Duodenal mucosa (tissue), 2 donors: ENCODE results near the gene ZNF484.
"Not testable (repeated sequence)": the region's sequence is repeated elsewhere in the genome, so short reads cannot be mapped to it uniquely, and the experiment has no call there.

Source experiments
- H3K27ac ChIP-seq: one replicate; pipeline ENCODE4 v1.7.0; 2013; ENCODE audit warnings: low read depth, low read length
- H3K27me3 ChIP-seq, 2 donors: one replicate each; pipeline ENCODE4 v1.7.0; 2013; ENCODE audit warnings: low read length in 2 of 2, control low read depth in 1 of 2; ENCODE audit not compliant: insufficient read depth in 2 of 2, control insufficient read depth in 1 of 2
- H3K36me3 ChIP-seq, 2 donors: one replicate each; pipeline ENCODE4 v1.7.0; 2013; ENCODE audit warnings: low read length in 2 of 2, control low read depth in 1 of 2; ENCODE audit not compliant: insufficient read depth in 2 of 2, control insufficient read depth in 1 of 2
- H3K4me1 ChIP-seq, 2 donors: one replicate each; pipeline ENCODE4 v1.7.0; 2013; ENCODE audit warnings: low read length in 2 of 2, control low read depth in 1 of 2; ENCODE audit not compliant: insufficient read depth in 2 of 2, control insufficient read depth in 1 of 2
- H3K4me3 ChIP-seq, 2 donors: one replicate each; pipeline ENCODE4 v1.7.0; 2013; ENCODE audit warnings: low read length in 2 of 2, low read depth in 1 of 2
- H3K9ac ChIP-seq, 2 donors: one replicate each; pipeline ENCODE4 v1.7.0; 2013; ENCODE audit warnings: low read length in 2 of 2, low read depth in 1 of 2
- H3K9me3 ChIP-seq, 2 donors: one replicate each; pipeline ENCODE4 v1.7.0; 2013; ENCODE audit warnings: low read length in 2 of 2, control low read depth in 1 of 2; ENCODE audit not compliant: control insufficient read depth in 1 of 2

Gene ZNF484

GRCh38 chr9:92892276-92892675 is 14.4 kb upstream of the ZNF484 start:
- not testable (repeated sequence) for H3K4me1 ChIP-seq, H3K36me3 ChIP-seq, H3K9me3 ChIP-seq, H3K4me3 ChIP-seq, H3K27ac ChIP-seq, H3K27me3 ChIP-seq, H3K9ac ChIP-seq

DNA sequence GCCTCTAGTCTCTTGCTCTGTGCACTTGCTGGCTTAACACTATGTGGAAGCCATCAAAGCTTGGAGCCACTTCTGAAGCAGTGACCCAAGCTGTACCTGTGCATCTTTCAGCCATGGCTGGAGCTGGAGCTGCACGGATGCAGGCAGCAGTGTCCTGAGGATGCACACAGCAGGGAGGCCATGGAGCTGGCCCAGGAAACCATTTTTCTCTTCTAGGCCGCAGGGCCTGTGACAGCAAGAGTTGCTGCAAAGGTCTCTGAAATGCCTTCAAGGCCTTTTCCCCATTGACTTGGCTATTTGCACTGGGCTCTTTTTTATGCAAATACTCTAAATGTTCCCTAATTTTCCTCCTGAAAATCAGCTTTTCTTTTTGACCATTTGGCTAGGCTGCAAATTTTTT is 12.9 kb upstream of the ZNF484 start:
- no peak overlapping the region for H3K27ac ChIP-seq
- H3K4me3 ChIP-seq: no peak overlapping the region
- no peaks in the 10 kb centered on the region for H3K27me3 ChIP-seq
- H3K36me3 ChIP-seq: no peaks in the 10 kb centered on the region
- H3K9ac ChIP-seq: no peak overlapping the region
- H3K4me1 ChIP-seq: no peaks in the 10 kb centered on the region
- no peaks in the 10 kb centered on the region for H3K9me3 ChIP-seq

DNA sequence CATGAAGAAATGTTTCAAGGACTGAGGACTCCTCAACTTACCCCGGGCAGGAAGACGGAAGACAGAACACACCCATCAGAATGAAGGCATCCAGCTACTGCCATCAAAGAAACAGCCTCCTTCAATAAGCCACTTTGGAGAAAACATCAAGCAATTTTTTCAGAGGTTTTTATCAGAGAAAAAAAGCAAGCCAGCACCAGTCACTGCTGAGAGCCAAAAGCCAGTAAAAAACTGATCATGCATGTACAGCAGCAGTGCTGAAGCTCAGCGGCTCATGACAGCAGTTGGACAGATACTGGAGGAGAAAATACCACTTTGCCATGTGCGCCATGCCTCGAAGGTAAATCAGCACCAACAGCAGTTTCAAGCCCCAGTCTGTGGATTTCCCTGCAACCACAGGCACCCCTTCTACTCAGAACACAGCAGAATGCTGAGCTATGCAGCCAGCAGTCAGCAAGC is 10.1 kb upstream of the ZNF484 start:
- no peak overlapping the region for H3K27ac ChIP-seq
- H3K9ac ChIP-seq: no peak overlapping the region
- no peaks in the 10 kb centered on the region for H3K9me3 ChIP-seq
- no peaks in the 10 kb centered on the region for H3K36me3 ChIP-seq
- no peaks in the 10 kb centered on the region for H3K4me1 ChIP-seq
- H3K4me3 ChIP-seq: no peak overlapping the region
- no peaks in the 10 kb centered on the region for H3K27me3 ChIP-seq

DNA sequence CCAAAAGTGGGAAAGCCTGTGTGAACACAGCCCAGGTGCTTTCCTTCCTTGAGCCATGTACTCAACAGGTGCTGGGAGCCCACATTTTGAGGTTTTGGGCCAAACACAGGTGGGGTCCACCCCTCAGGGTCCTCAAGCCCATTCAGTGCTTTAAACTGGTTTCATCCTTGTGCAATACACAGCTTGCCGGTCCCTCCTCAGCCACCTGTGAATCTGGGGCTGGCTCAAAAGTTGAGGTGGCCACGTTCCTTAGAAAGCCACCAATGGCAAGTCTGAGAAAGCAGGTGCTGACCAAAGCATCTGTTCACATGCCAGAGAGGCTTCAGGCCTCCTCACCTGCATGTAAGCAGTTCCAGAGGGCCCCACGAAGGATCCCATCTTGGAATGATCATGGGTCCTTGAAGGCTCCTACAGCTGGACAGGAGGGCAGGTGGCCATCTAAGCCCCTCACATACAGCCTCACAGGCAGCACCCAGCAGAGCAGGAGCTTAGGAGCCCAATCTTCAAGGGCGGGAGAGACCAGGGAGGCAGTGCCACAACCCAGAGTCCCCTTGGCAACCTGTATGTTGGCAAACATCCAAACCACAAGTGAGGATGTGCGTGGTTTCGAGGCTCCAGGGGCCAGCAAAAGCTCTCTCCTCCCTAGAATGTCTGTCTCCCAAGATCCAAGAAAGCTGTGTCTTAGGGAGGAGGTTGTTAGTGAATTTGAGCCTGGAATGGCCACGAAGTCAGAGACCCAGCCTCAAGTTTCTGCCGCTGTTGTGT is 9.2 kb upstream of the ZNF484 start:
- H3K4me3 ChIP-seq, H3K9ac ChIP-seq, H3K27me3 ChIP-seq, H3K27ac ChIP-seq, H3K36me3 ChIP-seq, H3K9me3 ChIP-seq, H3K4me1 ChIP-seq: not testable (repeated sequence)

DNA sequence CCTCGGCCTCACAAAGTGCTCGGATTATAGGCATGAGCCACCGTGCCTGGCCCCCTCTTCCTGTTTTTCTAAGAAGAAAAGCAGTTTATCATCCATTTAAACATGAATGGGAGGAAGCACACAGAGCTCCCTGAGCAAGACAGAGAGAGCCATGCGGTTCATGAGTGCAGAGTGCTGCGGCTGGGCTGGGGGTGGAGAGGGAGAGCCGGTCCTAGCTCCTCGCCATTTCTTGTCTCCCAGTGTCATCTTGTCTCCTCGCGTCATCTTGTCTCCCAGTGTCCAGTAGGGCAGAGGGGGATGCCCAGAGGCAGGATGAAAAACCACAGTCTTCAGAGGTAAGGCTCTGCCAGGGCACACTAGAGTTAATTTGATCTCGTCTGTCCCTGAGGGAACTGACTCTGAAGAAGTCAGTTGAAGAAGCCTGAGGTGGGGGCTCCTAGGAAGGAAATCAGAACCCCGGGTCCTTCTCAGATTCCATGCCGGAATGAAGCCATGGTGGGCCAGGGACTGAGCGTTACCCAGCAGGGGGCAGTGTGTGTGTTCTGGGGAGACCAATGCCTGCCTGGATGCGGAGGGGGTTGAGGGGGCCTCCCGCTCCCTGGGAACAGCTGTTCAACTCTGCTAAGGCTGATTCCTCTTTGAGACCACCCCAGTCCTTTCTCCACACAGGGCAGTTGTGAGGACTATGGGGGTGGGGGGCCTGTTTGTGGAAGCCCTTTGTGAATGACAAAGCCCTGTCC is 6.0 kb upstream of the ZNF484 start:
- H3K36me3 ChIP-seq, H3K4me3 ChIP-seq, H3K27me3 ChIP-seq, H3K9me3 ChIP-seq, H3K4me1 ChIP-seq, H3K9ac ChIP-seq, H3K27ac ChIP-seq: not testable (repeated sequence)

GRCh38 chr9:92882276-92882675 is 4.4 kb upstream of the ZNF484 start:
- H3K9ac ChIP-seq: no peak overlapping the region
- no peak overlapping the region for H3K4me3 ChIP-seq
- no peaks in the 10 kb centered on the region for H3K9me3 ChIP-seq
- no peaks in the 10 kb centered on the region for H3K36me3 ChIP-seq
- peaks cover 0 to 4% of the 10 kb centered on the region in 2 donors for H3K4me1 ChIP-seq
- H3K27ac ChIP-seq: no peak overlapping the region
- no peaks in the 10 kb centered on the region for H3K27me3 ChIP-seq

- Histone ChIP-seq H3K4me1 (peaks cover 0 to 4% of the 10 kb centered on the region in 2 donors), H3K27ac (no peak overlapping the region), H3K4me3 (no peak overlapping the region), H3K9ac (no peak overlapping the region), H3K9me3 (no peaks in the 10 kb centered on the region), H3K27me3 (no peaks in the 10 kb centered on the region), H3K36me3 (peaks cover 0 to 3% of the 10 kb centered on the region in 2 donors)
These were observed 2.5 kb downstream of the ZNF484 start for GRCh38 chr9:92875373-92875772.

- Histone ChIP-seq H3K36me3 (peaks cover 0 to 13% of the 10 kb centered on the region in 2 donors), H3K9ac (no peak overlapping the region), H3K27ac (no peak overlapping the region)
These were observed 7.5 kb downstream of the ZNF484 start for GRCh38 chr9:92870289-92870688.

GRCh38 chr9:92866600-92866999 is 11.2 kb downstream of the ZNF484 start:
- peaks cover 0 to 16% of the 10 kb centered on the region in 2 donors for H3K36me3 ChIP-seq
- H3K9me3 ChIP-seq, H3K4me1 ChIP-seq: not testable (repeated sequence)

More at GRCh38 chr9:92870289-92870688, 7.5 kb downstream of the ZNF484 start:
- H3K9me3 ChIP-seq: no peaks in the 10 kb centered on the region
- no peak overlapping the region for H3K4me3 ChIP-seq
- H3K4me1 ChIP-seq: no peaks in the 10 kb centered on the region
- no peaks in the 10 kb centered on the region for H3K27me3 ChIP-seq

GRCh38 chr9:92864152-92864551 is 13.7 kb downstream of the ZNF484 start:
- Histone ChIP-seq H3K36me3 (peaks cover 5 to 20% of the 10 kb centered on the region in 2 donors), H3K9ac (no peak overlapping the region), H3K4me3 (no peak overlapping the region), H3K27me3 (no peaks in the 10 kb centered on the region), H3K4me1 (no peaks in the 10 kb centered on the region), H3K27ac (no peak overlapping the region), H3K9me3 (no peaks in the 10 kb centered on the region)

More at GRCh38 chr9:92866600-92866999, 11.2 kb downstream of the ZNF484 start:
- not testable (repeated sequence) for H3K27me3 ChIP-seq, H3K9ac ChIP-seq, H3K4me3 ChIP-seq, H3K27ac ChIP-seq
